Aorta (tissue), 5 donors: ENCODE data around the gene NBEA. TPM values are rescaled to one million over a fixed set of nuclear protein-coding genes. Genes with fewer than 3 reads are reported as not detected.

Experiments used
- ATAC-seq: fragments of 200-7000 bp; cut with Tn5 transposase; one replicate; pipeline ENCODE4 v1.9.1; 2022; ENCODE audit warnings: moderate library complexity; ENCODE audit not compliant: low FRiP score
- DNase-seq, 2 donors: peaks; one replicate each; pipeline ENCODE4 v3.0.0-alpha.2; 2020
- H3K27ac ChIP-seq, 2 donors: one replicate each; pipeline ENCODE4 v1.5.1; 2013; ENCODE audit warnings: low read length in 2 of 2, mild to moderate bottlenecking in 2 of 2, moderate library complexity in 2 of 2, control low read depth in 1 of 2, inconsistent platforms in 1 of 2, low read depth in 1 of 2
- H3K27me3 ChIP-seq, 2 donors: one replicate each; pipeline ENCODE4 v1.6.1; 2013; ENCODE audit warnings: control low read depth in 1 of 2, low read length in 1 of 2, mild to moderate bottlenecking in 1 of 2, moderate library complexity in 1 of 2; ENCODE audit not compliant: insufficient read depth in 2 of 2, control insufficient read depth in 1 of 2
- H3K36me3 ChIP-seq, 2 donors: one replicate each; pipeline ENCODE4 v1.6.1; 2013; ENCODE audit warnings: control low read depth in 1 of 2, low read length in 1 of 2, mild to moderate bottlenecking in 1 of 2; ENCODE audit not compliant: insufficient read depth in 2 of 2, control insufficient read depth in 1 of 2
- H3K4me1 ChIP-seq, 2 donors: one replicate each; pipeline ENCODE4 v1.6.1; 2013; ENCODE audit warnings: low read length in 2 of 2, control low read depth in 1 of 2, mild to moderate bottlenecking in 1 of 2, moderate library complexity in 1 of 2; ENCODE audit not compliant: insufficient read depth in 2 of 2, control insufficient read depth in 1 of 2
- H3K4me3 ChIP-seq, 2 donors: one replicate each; pipeline ENCODE4 v1.5.1; 2013; ENCODE audit warnings: low read length in 2 of 2, control low read depth in 1 of 2, mild to moderate bottlenecking in 1 of 2
- H3K9me3 ChIP-seq: one replicate; pipeline ENCODE4 v1.6.1; 2013; ENCODE audit warnings: mild to moderate bottlenecking, low read length; ENCODE audit not compliant: control insufficient read depth
- WGBS, 2 donors: extraction: QIAGEN DNeasy Blood & Tissue Kit; methylation state at CpG; one replicate each; pipeline ENCODE4 v1.1.7; 2013; 5-methylcytosine and 5-hydroxymethylcytosine counted together
- intact Hi-C, 2 donors: fragments of 100-400 bp; cut with DNase I; formaldehyde crosslinking; loops; one replicate each; pipeline versions ENCODE4 v1.14.2 to v1.15.0; 2022
- polyA plus RNA-seq, 2 donors: library from polyadenylated mRNA; stranded (reverse); fragments of 200-250 nt; gene quantifications; one replicate each; pipeline ENCODE4 v1.2.3, GENCODE V29; 2013
- total RNA-seq, 2 donors: library from RNA; stranded (reverse); fragmentation: NEBNext Ultra II Directional; extraction: Animal tissue kit (Norgen Biotek cat#: 25700); gene quantifications; one replicate each; pipeline ENCODE4 v1.2.1, GENCODE V29; 2021
- donor health status: healthy with polysubstance abuse.
- donor health status: Bipolar disorder and iron deficiency.
- donor health status: DM: no; HTN: no; CAD: no.
- donor health status: DM: no; HTN: no; CAD: no.
- donor health status: DM: yes; HTN: yes; CAD: no.

The NBEA gene
- total and polyA plus RNA-seq, 4 donors: 1.9 to 14.7 (median 8.8) TPM

DNA sequence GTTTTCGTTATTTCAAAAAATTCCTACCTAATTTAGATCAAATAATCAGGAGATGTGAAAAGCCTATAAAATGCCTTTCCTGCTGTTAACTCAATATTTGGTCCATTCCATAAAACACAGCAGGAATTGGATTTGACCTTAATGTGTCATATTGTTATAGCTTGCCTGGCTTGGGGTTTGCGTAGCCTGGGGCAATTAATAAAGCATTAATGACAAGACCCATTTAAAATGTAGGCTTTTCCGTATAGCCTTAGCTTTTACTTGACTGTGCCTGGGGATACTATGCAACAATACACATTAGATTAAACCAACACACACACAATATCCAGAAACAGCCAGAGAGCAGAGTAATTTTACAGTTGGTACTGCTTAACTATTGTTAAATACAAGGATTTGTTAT is 651.6 kb downstream of the NBEA start:
- ATAC-seq (no peak), DNase-seq (no peak)
- WGBS, 2 donors: 89 to 96% methylated on average over 3 of the region's 3 CpGs
- Histone ChIP-seq H3K27me3 (no peaks in the 10 kb centered on the region), H3K27ac (no peak overlapping the region), H3K4me3 (no peak overlapping the region), H3K9me3 (no peaks in the 10 kb centered on the region), H3K4me1 (peaks cover under 1 to 3% of the 10 kb centered on the region in 2 donors), H3K36me3 (peaks cover 0 to 1% of the 10 kb centered on the region in 2 donors)
- intact Hi-C loops: no loop called here

- intact Hi-C loops: no loop called here
- Histone ChIP-seq H3K4me3 (no peak overlapping the region), H3K27ac (no peak overlapping the region), H3K27me3 (no peaks in the 10 kb centered on the region), H3K4me1 (peaks cover 3 to 4% of the 10 kb centered on the region in 2 donors), H3K9me3 (no peaks in the 10 kb centered on the region), H3K36me3 (peaks cover 0 to 1% of the 10 kb centered on the region in 2 donors)
- WGBS, 2 donors: 60 to 70% methylated on average over 1 of the region's 1 CpG
- DNase-seq (no peak), ATAC-seq (no peak)
These were observed 652.0 kb downstream of the NBEA start for GRCh38 chr13:35594096-35594495.

- Histone ChIP-seq H3K27ac (no peak overlapping the region), H3K9me3 (no peaks in the 10 kb centered on the region), H3K27me3 (no peaks in the 10 kb centered on the region), H3K4me1 (peaks cover 3 to 4% of the 10 kb centered on the region in 2 donors), H3K4me3 (no peak overlapping the region), H3K36me3 (peaks cover 0 to 1% of the 10 kb centered on the region in 2 donors)
- intact Hi-C loops: no loop called here
- no peak for DNase-seq
- no peak for ATAC-seq
These were observed 653.1 kb downstream of the NBEA start for GRCh38 chr13:35595181-35595580.

DNA sequence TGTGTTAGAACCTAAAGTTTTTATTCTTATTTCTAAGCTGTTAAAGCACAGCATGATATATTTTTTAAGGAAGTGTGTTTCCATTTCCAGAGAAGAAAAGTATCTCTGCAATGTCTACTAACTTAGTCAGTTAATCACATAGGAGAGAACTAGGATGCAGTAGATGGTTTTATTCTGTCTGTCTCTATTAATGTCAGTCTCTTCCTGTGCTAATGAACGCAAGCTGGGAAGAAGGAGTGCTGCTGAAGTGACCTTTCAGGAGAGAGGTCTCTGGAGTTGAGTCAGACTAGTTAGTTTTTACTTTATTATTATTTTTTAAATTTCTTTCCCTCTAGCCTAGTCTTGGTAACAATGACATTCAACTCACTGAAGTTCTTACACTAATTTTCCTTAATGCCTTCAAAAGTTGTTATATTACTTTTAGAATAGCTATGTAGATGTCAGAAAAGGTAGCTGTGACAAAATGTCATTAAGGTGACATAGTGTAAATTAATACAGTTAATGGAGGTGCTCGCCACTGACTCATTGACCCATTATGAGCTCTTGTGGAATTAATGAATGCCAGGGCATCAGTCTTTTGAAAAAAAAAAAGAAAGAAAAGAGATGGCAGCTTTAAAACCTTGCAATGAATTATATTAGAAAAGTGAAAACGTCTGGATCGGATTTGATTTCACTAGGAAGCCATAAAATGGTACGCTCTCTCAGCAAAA is 654.4 kb downstream of the NBEA start:
- Histone ChIP-seq H3K9me3 (no peaks in the 10 kb centered on the region), H3K27ac (no peak overlapping the region), H3K36me3 (peaks cover 0 to 1% of the 10 kb centered on the region in 2 donors), H3K4me3 (no peak overlapping the region), H3K27me3 (no peaks in the 10 kb centered on the region), H3K4me1 (peaks cover 3 to 4% of the 10 kb centered on the region in 2 donors)
- 89 to 91% methylated on average over 5 of the region's 5 CpGs for whole genome bisulfite sequencing, 2 donors
- intact Hi-C loops: no loop called here
- DNase-seq (no peak), ATAC-seq (no peak)

DNA sequence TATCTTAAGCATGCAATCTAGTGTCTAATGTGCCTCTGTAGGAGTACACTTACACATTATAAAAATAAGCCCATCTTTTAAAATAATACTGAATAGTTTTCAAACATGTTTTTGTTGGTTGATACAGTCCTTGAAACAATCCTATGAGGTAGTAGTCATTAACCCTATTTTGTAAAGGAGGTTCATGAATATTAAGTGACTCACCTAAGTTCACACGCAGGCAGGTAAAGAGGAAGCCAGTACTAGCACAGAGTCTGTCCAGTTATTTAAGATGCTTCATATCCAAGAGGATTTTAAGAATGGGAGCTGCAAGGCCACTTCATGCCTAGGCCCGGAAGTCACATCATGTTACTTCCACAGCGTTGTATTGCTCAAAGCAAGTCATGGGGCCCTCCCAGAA is 655.4 kb downstream of the NBEA start:
- Histone ChIP-seq H3K36me3 (peaks cover 0 to 1% of the 10 kb centered on the region in 2 donors), H3K9me3 (no peaks in the 10 kb centered on the region), H3K27me3 (no peaks in the 10 kb centered on the region), H3K27ac (no peak overlapping the region), H3K4me3 (no peak overlapping the region), H3K4me1 (peaks cover 3 to 4% of the 10 kb centered on the region in 2 donors)
- WGBS, 2 donors: 95 to 97% methylated on average over 3 of the region's 3 CpGs
- ATAC-seq: no peak
- DNase-seq: no peak
- intact Hi-C loops: no loop called here

DNA sequence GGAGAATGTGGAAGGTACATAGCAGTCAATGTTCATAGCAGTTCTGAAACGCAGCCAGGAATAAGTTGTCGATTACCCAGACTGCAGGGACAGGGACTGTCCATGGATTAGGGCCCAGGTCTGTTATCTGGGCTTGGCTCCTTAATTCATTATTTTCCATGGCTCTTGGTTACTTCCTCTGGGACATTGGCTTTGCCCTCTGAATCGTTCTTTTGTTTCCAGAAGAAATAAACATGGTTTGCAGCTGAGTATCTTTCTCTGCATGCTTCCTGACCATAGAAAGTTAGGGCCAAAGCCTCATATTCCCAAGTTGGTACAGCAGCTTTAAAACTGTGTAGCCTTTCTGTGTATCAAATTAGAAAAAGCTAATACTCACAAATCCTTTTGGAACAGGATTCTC is 656.2 kb downstream of the NBEA start:
- WGBS, 2 donors: 22 to 23% methylated on average over 3 of the region's 3 CpGs
- no peaks in the 10 kb centered on the region for H3K36me3 ChIP-seq
- no peak for ATAC-seq

GRCh38 chr13:35598790-35599369 is 656.8 kb downstream of the NBEA start:
- no peaks in the 10 kb centered on the region for H3K27me3 ChIP-seq
- intact Hi-C loops: no loop called here
- no peaks in the 10 kb centered on the region for H3K36me3 ChIP-seq
- no peak overlapping the region for H3K4me3 ChIP-seq
- ATAC-seq: no peak
- no peak for DNase-seq
- 57 to 74% methylated on average over 4 of the region's 4 CpGs for WGBS, 2 donors
- no peaks in the 10 kb centered on the region for H3K9me3 ChIP-seq
- no peak overlapping the region for H3K27ac ChIP-seq
- peaks cover 3 to 4% of the 10 kb centered on the region in 2 donors for H3K4me1 ChIP-seq

More for the DNA sequence above, 656.2 kb downstream of the NBEA start:
- Histone ChIP-seq H3K9me3 (no peaks in the 10 kb centered on the region), H3K4me1 (peaks cover 3 to 4% of the 10 kb centered on the region in 2 donors), H3K4me3 (no peak overlapping the region), H3K27ac (no peak overlapping the region), H3K27me3 (no peaks in the 10 kb centered on the region)
- DNase-seq: no peak
- intact Hi-C loops: no loop called here

DNA sequence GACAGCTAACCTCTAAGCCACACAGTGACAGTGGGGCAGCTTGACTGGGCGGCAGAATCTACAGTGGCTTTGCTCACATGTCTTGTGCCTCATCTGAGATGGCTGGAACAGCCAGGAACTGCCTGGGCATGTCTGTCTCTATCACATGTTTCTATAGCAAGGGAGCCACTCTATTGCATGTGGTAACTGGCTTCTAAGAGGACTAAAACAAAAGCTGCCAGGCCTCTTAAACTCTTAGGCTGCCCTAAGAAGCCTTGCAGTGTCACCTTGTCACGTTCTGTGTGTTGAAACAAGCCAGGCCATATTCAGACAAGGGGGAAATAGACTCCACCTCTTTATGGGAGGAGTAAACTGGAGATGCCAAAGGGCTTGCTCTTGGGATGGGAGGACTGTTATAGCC is 657.3 kb downstream of the NBEA start:
- peak overlapping the region in 1 of 2 donors; percentile 33 for H3K27ac ChIP-seq
- ATAC-seq: no peak
- DNase-seq: no peak
- H3K9me3 ChIP-seq: no peaks in the 10 kb centered on the region
- no peak overlapping the region for H3K4me3 ChIP-seq
- H3K36me3 ChIP-seq: no peaks in the 10 kb centered on the region
- peaks cover 3 to 4% of the 10 kb centered on the region in 2 donors for H3K4me1 ChIP-seq
- no peaks in the 10 kb centered on the region for H3K27me3 ChIP-seq
- intact Hi-C loops: no loop called here
- 75 to 85% methylated on average over 2 of the region's 2 CpGs for WGBS, 2 donors

GRCh38 chr13:35600137-35600536 is 658.1 kb downstream of the NBEA start:
- Histone ChIP-seq H3K4me3 (no peak overlapping the region), H3K27me3 (no peaks in the 10 kb centered on the region), H3K36me3 (no peaks in the 10 kb centered on the region), H3K9me3 (no peaks in the 10 kb centered on the region), H3K4me1 (peaks cover 3 to 4% of the 10 kb centered on the region in 2 donors), H3K27ac (no peak overlapping the region)
- WGBS, 2 donors: 49 to 56% methylated on average over 3 of the region's 3 CpGs
- intact Hi-C loops: no loop called here
- ATAC-seq (no peak), DNase-seq (no peak)
